GM12878 (cell line): ENCODE results near the gene OR6B2. TPM values are rescaled to one million over a fixed set of nuclear protein-coding genes. Genes with fewer than 3 reads are reported as not detected.
"Not testable (repeated sequence)": the region's sequence is repeated elsewhere in the genome, so short reads cannot be mapped to it uniquely, and the experiment has no call there.

Source experiments
- ATAC-seq: fragments of 200-7000 bp; cut with Tn5 transposase; 3 replicates; pipeline ENCODE4 v1.9.1; 2020; ENCODE audit warnings: mild to moderate bottlenecking, moderate library complexity
- BruUV-seq: library from RNA; stranded (reverse); fragments of 400-500 nt; replicated peaks from 2 replicates; lab custom pipeline; 2021; lab: Mats Ljungman, UMichigan
- CTCF ChIA-PET: fragments of 300-600 bp; sonication (Branson Sonifier 250); formaldehyde crosslinking; extraction: SDS; loops from one replicate; lab custom pipeline; 2021; ENCODE audit warnings: inconsistent platforms; lab: Yijun Ruan, JAX
- POLR2A ChIA-PET: fragments of 350-600 bp; formaldehyde crosslinking; extraction: SDS; loops from one replicate; lab custom pipeline; 2021; ENCODE audit warnings: inconsistent platforms; lab: Charles Lee
- RAD21 ChIA-PET: fragments of 300-600 bp; sonication (Branson Sonifier 250); formaldehyde crosslinking; loops from one replicate; lab custom pipeline; 2023; ENCODE audit warnings: antibody characterized with exemption; ENCODE audit not compliant: unreplicated experiment; lab: Charles Lee
- SMC1A ChIA-PET: fragments of 300-600 bp; sonication (Branson Sonifier 250); formaldehyde crosslinking; loops from one replicate; lab custom pipeline; 2023; ENCODE audit not compliant: unreplicated experiment, uncharacterized antibody; lab: Charles Lee
- DNase-seq: peaks from one replicate; pipeline ENCODE4 v3.0.0-alpha.2; 2011; ENCODE audit warnings: low read depth, low spot score
- FAIRE-seq: peaks from 3 replicates; lab custom pipeline; 2011; peaks lifted over from hg19 to GRCh38; lab: Jason Lieb, UNC
- H2AFZ ChIP-seq: 2 replicates; pipeline ENCODE4 v1.6.0; 2011; ENCODE audit warnings: low read depth, low read length, control low read depth; ENCODE audit not compliant: control insufficient read depth
- H3K27ac ChIP-seq: 2 replicates; pipeline ENCODE4 v1.5.1; 2011; ENCODE audit warnings: control low read depth; ENCODE audit not compliant: control insufficient read depth, insufficient read depth
- H3K27me3 ChIP-seq, 2 experiments: replicated peaks in 1 of 2; 2 replicates each; pipeline versions ENCODE4 v1.6.0 to v1.6.1; 2011; ENCODE audit warnings: low read length in 1 of 2; ENCODE audit not compliant: control insufficient read depth in 2 of 2, insufficient read depth in 2 of 2
- H3K36me3 ChIP-seq, 2 experiments: 2 replicates each; pipeline ENCODE4 v1.5.1; 2011; ENCODE audit warnings: low read length in 1 of 2; ENCODE audit not compliant: control insufficient read depth in 2 of 2, insufficient read depth in 2 of 2
- H3K4me1 ChIP-seq: 2 replicates; pipeline ENCODE4 v1.6.1; 2011; ENCODE audit warnings: mild to moderate bottlenecking, low read length, moderate library complexity, mixed read lengths; ENCODE audit not compliant: control insufficient read depth, insufficient read depth
- H3K4me2 ChIP-seq: 2 replicates; pipeline ENCODE4 v1.6.0; 2011; ENCODE audit warnings: control low read depth; ENCODE audit not compliant: control insufficient read depth, insufficient read depth
- H3K4me3 ChIP-seq: fragments of 200-600 bp; sonication (generic); 2 replicates; pipeline ENCODE4 v1.5.1; 2016
- H3K79me2 ChIP-seq: 2 replicates; pipeline ENCODE4 v1.6.0; 2011; ENCODE audit warnings: low read length; ENCODE audit not compliant: control insufficient read depth, insufficient read depth
- H3K9ac ChIP-seq: 2 replicates; pipeline ENCODE4 v1.8.0; 2011; ENCODE audit warnings: low read length, control low read depth, mixed read lengths; ENCODE audit not compliant: control insufficient read depth, insufficient read depth
- H3K9me3 ChIP-seq: replicated peaks from 3 replicates; pipeline ENCODE4 v1.5.1; 2011; ENCODE audit warnings: mild to moderate bottlenecking, low read length; ENCODE audit not compliant: control insufficient read depth, insufficient read depth
- H4K20me1 ChIP-seq: 2 replicates; pipeline ENCODE4 v1.6.0; 2011; ENCODE audit not compliant: control insufficient read depth, insufficient read depth
- CBX5 ChIP-seq: sonication (generic); IDR thresholded peaks from 2 replicates; pipeline ENCODE4 v1.6.1; 2016; ENCODE audit warnings: low read depth, moderate library complexity, mild to moderate bottlenecking, inconsistent platforms
- EP300 ChIP-seq, 2 experiments: fragments of 150-350 bp in 1 of 2; IDR thresholded peaks; 2 replicates each; pipeline ENCODE4 v1.6.1; 2011 to 2012; ENCODE audit warnings: low read depth in 2 of 2, low read length in 2 of 2, borderline replicate concordance in 1 of 2, improper control_type of control experiment in 1 of 2, inconsistent platforms in 1 of 2; ENCODE audit not compliant: control insufficient read depth in 1 of 2
- POU2F2 ChIP-seq: IDR thresholded peaks from 3 replicates; pipeline ENCODE4 v1.6.1; 2011; ENCODE audit warnings: low read depth, mild to moderate bottlenecking, low read length, borderline replicate concordance
- SUZ12 ChIP-seq: fragments of 200-600 bp; sonication (generic); IDR thresholded peaks from one replicate; pipeline ENCODE4 v1.6.1; 2018; ENCODE audit warnings: antibody characterized with exemption, mild to moderate bottlenecking; ENCODE audit not compliant: unreplicated experiment
- ZSCAN29 ChIP-seq: fragments of 450-650 bp; IDR thresholded peaks from 2 replicates; pipeline ENCODE4 v1.6.1; 2017; ENCODE audit warnings: mild to moderate bottlenecking, moderate library complexity
- WGBS: methylation state at CpG from one replicate; pipeline ENCODE4 v1.1.6; 2016; ENCODE audit warnings: low lambda C conversion rate; ENCODE audit not compliant: insufficient replicate concordance, insufficient coverage; ENCODE audit errors: missing lambda C conversion rate; 5-methylcytosine and 5-hydroxymethylcytosine counted together
- in situ Hi-C: fragments of 300-500 bp; cut with MboI; formaldehyde crosslinking; loops from 9 replicates; pipeline ENCODE4 v1.14.3; 2018; ENCODE audit warnings: mixed read lengths
- intact Hi-C: fragments of 100-400 bp; cut with micrococcal nuclease; formaldehyde crosslinking; loops from one replicate; pipeline ENCODE4 v1.14.2; 2022; ENCODE audit not compliant: unreplicated experiment
- polyA plus RNA-seq, 11 experiments: library from polyadenylated mRNA; depleted of rRNA in 4 of 11; unstranded in 6 of 11; stranded (reverse) in 5 of 11; fragments of >200 nt; fragmentation: Nextera tagmentation in 4 of 11; fragmentation: Illumina TruSeq in 1 of 11; extraction: Ambion mirVana in 4 of 11; extraction: Trizol in 1 of 11; gene quantifications; 1 replicate in 1 of 11; 2 replicates in 10 of 11; pipeline versions ENCODE4 v1.2.1 to v1.2.3, GENCODE V29; 2011 to 2016; ENCODE audit warnings: inconsistent platforms in 2 of 11, missing spikeins in 2 of 11, low read depth in 1 of 11
- total RNA-seq, 4 experiments: library from RNA; depleted of rRNA in 3 of 4; stranded (reverse); fragments of >200 nt in 3 of 4; fragmentation: Illumina TruSeq in 1 of 4; extraction: Trizol in 1 of 4; gene quantifications; 2 replicates each; pipeline versions ENCODE4 v1.2.1 to v1.2.3, GENCODE V29; 2013 to 2021
- TF ChIP-seq, protein P1 (sequence below): fragments of 450-650 bp; IDR thresholded peaks from 2 replicates; pipeline ENCODE4 v1.6.1; 2017; ENCODE audit warnings: antibody characterized with exemption, mild to moderate bottlenecking, moderate library complexity
- TF ChIP-seq, protein P2 (sequence below): IDR thresholded peaks from 2 replicates; pipeline ENCODE4 v1.6.1; 2011; ENCODE audit warnings: low read depth, mild to moderate bottlenecking, low read length, moderate library complexity, borderline replicate concordance; ENCODE audit errors: extremely low read depth
- TF ChIP-seq, protein P3 (sequence below): fragments of 450-650 bp; IDR thresholded peaks from 2 replicates; pipeline ENCODE4 v1.6.1; 2017; ENCODE audit warnings: mild to moderate bottlenecking, low read depth, inconsistent platforms; ENCODE audit not compliant: poor library complexity, severe bottlenecking

The OR6B2 gene
- total and polyA plus RNA-seq, 10 of the 15 experiments (the other 5 are each of a cell fraction or from before 2014, with no cell fraction given) = not detected

DNA sequence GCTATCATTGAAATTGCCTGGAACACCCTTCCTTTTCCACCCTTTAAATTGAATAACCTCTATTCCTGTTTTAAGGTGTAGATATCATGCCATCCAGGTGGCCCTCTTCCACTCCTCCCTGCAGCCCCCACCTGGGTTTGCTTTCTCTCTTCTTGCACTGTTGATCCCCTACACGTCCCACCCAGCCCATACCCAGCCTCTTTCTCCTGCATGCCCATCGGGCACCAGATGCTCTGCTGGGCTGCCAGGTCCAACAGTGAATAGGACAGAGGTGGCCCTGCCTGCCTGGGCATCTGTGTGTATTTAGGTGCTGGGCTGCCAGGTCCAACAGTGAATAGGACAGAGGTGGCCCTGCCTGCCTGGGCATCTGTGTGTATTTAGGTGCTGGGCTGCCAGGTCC lies 13.9 kb upstream of the OR6B2 start:
- H3K36me3 ChIP-seq, H3K27ac ChIP-seq, BruUV-seq, H3K9ac ChIP-seq, RAD21 ChIA-PET, H3K9me3 ChIP-seq, H3K79me2 ChIP-seq, H3K4me1 ChIP-seq, H2AFZ ChIP-seq, H3K27me3 ChIP-seq, intact Hi-C loops, DNase-seq, CTCF ChIA-PET, H4K20me1 ChIP-seq, H3K4me2 ChIP-seq, POLR2A ChIA-PET, FAIRE-seq, H3K4me3 ChIP-seq, ATAC-seq, in situ Hi-C loops: not testable (repeated sequence)
- SMC1A ChIA-PET = interaction anchor here (0.7 kb wide), 1 partner anchor 9 kb away, joined by 3 read pairs; no protein-coding TSS in a partner anchor
- WGBS = 0% methylated on average over 2 of the region's 2 CpGs

DNA sequence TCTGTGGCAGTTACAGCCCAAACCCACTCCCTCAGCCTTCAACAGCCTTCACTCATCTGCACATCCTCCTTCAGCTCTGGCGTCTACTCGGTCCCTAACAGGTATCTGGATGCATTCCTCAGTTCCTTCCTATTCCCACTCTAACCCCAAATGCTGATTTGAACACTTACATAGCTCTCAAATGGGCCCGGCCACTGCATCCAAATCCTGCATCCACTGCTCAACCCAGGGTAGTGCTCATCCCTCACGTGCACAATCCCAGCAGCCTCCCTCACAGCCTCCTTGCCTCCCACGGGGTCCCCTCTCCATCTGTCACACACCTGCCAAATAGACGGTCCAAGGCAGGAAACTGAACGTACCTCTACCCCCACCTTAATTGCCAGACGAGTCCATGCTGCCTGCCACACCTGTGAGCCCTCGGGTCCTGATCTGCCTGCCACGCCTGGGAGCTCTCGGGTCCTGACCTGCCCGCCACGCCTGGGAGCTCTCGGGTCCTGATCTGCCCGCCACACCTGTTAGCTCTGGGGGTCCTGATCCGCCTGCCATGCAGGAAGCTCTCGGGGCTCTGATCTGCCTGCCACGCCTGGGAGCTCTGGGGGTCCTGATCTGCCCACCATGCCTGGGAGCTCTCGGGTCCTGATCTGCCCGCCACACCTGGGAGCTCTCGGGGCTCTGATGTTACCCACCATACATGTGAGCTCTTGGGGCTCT lies 13.2 kb upstream of the OR6B2 start:
- POLR2A ChIA-PET = no interaction called here
- H3K36me3 ChIP-seq = no peaks in the 10 kb centered on the region
- CTCF ChIA-PET = no interaction called here
- H3K9me3 ChIP-seq = no peaks in the 10 kb centered on the region
- no peak overlapping the region for H3K4me2 ChIP-seq
- H3K79me2 ChIP-seq = no peaks in the 10 kb centered on the region
- no TSS peak for BruUV-seq
- no peaks in the 10 kb centered on the region for H4K20me1 ChIP-seq
- in situ Hi-C loops = no loop called here
- H2AFZ ChIP-seq = no peak overlapping the region
- intact Hi-C loops = no loop called here
- ATAC-seq (no peak), DNase-seq (no peak), FAIRE-seq (no peak)
- H3K27ac ChIP-seq = no peak overlapping the region
- RAD21 ChIA-PET = no interaction called here
- 26% methylated on average over 20 of the region's 21 CpGs for WGBS
- no peaks in the 10 kb centered on the region; a peak in 3 of 4 replicates for H3K27me3 ChIP-seq
- H3K9ac ChIP-seq = no peak overlapping the region
- no peak overlapping the region for H3K4me3 ChIP-seq
- SMC1A ChIA-PET = interaction anchor here (0.7 kb wide), 1 partner anchor 9 kb away, joined by 3 read pairs; no protein-coding TSS in a partner anchor
- no peaks in the 10 kb centered on the region for H3K4me1 ChIP-seq
- TF ChIP-seq SUZ12 = no peak
- no peak for TF ChIP-seq CBX5
- TF ChIP-seq, protein P1, sequence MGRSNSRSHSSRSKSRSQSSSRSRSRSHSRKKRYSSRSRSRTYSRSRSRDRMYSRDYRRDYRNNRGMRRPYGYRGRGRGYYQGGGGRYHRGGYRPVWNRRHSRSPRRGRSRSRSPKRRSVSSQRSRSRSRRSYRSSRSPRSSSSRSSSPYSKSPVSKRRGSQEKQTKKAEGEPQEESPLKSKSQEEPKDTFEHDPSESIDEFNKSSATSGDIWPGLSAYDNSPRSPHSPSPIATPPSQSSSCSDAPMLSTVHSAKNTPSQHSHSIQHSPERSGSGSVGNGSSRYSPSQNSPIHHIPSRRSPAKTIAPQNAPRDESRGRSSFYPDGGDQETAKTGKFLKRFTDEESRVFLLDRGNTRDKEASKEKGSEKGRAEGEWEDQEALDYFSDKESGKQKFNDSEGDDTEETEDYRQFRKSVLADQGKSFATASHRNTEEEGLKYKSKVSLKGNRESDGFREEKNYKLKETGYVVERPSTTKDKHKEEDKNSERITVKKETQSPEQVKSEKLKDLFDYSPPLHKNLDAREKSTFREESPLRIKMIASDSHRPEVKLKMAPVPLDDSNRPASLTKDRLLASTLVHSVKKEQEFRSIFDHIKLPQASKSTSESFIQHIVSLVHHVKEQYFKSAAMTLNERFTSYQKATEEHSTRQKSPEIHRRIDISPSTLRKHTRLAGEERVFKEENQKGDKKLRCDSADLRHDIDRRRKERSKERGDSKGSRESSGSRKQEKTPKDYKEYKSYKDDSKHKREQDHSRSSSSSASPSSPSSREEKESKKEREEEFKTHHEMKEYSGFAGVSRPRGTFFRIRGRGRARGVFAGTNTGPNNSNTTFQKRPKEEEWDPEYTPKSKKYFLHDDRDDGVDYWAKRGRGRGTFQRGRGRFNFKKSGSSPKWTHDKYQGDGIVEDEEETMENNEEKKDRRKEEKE = no peak
- no peak for TF ChIP-seq ZSCAN29
- TF ChIP-seq, protein P2, sequence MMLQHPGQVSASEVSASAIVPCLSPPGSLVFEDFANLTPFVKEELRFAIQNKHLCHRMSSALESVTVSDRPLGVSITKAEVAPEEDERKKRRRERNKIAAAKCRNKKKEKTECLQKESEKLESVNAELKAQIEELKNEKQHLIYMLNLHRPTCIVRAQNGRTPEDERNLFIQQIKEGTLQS = no peak
- no peak for TF ChIP-seq POU2F2
- TF ChIP-seq, protein P3, sequence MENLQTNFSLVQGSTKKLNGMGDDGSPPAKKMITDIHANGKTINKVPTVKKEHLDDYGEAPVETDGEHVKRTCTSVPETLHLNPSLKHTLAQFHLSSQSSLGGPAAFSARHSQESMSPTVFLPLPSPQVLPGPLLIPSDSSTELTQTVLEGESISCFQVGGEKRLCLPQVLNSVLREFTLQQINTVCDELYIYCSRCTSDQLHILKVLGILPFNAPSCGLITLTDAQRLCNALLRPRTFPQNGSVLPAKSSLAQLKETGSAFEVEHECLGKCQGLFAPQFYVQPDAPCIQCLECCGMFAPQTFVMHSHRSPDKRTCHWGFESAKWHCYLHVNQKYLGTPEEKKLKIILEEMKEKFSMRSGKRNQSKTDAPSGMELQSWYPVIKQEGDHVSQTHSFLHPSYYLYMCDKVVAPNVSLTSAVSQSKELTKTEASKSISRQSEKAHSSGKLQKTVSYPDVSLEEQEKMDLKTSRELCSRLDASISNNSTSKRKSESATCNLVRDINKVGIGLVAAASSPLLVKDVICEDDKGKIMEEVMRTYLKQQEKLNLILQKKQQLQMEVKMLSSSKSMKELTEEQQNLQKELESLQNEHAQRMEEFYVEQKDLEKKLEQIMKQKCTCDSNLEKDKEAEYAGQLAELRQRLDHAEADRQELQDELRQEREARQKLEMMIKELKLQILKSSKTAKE = no peak
- no peak for TF ChIP-seq EP300 (IDR thresholded peaks at IDR 0.05; ENCODE audit: borderline replicate concordance in 1 of 2, control insufficient read depth in 1 of 2, low read depth in 2 of 2, low read length in 2 of 2)
